A549 (cell line): ENCODE data around the gene WNT16. TPM values are rescaled to one million over a fixed set of nuclear protein-coding genes. Genes with fewer than 3 reads are reported as not detected.

Experiments used
- ATAC-seq, 2 experiments: fragments of 200-7000 bp in 1 of 2; fragments of >200 bp in 1 of 2; cut with Nextera tagmentation in 1 of 2; cut with Tn5 transposase in 1 of 2; 3 replicates each; pipeline versions ENCODE4 v1.8.0 to v1.9.1; 2018 to 2020; ENCODE audit warnings: mild to moderate bottlenecking in 1 of 2, moderate library complexity in 1 of 2
- CTCF ChIA-PET: fragments of 300-600 bp; sonication (Branson Sonifier 250); formaldehyde crosslinking; extraction: SDS; loops from one replicate; lab custom pipeline; 2021; ENCODE audit warnings: antibody characterized with exemption, inconsistent platforms; lab: Yijun Ruan, JAX
- POLR2A ChIA-PET: fragments of 350-600 bp; formaldehyde crosslinking; extraction: SDS; loops from one replicate; lab custom pipeline; 2021; ENCODE audit warnings: antibody characterized with exemption, inconsistent platforms; lab: Yijun Ruan, JAX
- DNase-seq, 2 experiments: peaks; one replicate each; pipeline versions ENCODE4 v3.0.0 to v3.0.0-alpha.2; 2011 to 2016; ENCODE audit warnings: low read depth in 1 of 2, low spot score in 1 of 2
- FAIRE-seq: peaks from 2 replicates; lab custom pipeline; 2011; peaks lifted over from hg19 to GRCh38; lab: Jason Lieb, UNC
- H3K27ac ChIP-seq, 2 experiments: fragments of >200 bp; sonication (Bioruptor Twin); formaldehyde crosslinking; 3 replicates each; pipeline ENCODE4 v1.5.1; 2016 to 2017
- H3K4me1 ChIP-seq: fragments of >200 bp; sonication (Bioruptor Twin); formaldehyde crosslinking; 3 replicates; pipeline ENCODE4 v1.6.1; 2016
- H3K4me2 ChIP-seq: fragments of >200 bp; sonication (Bioruptor Twin); formaldehyde crosslinking; 3 replicates; pipeline ENCODE4 v1.6.1; 2016
- H3K4me3 ChIP-seq: fragments of >200 bp; sonication (Bioruptor Twin); formaldehyde crosslinking; 3 replicates; pipeline ENCODE4 v1.5.1; 2016
- H3K9me3 ChIP-seq: fragments of >200 bp; sonication (Bioruptor Twin); formaldehyde crosslinking; 3 replicates; pipeline ENCODE4 v1.6.1; 2016
- ATOH8 ChIP-seq: fragments of 250-450 bp; sonication (Bioruptor Pico); IDR thresholded peaks from 2 replicates; pipeline ENCODE4 v1.5.0; 2020; ENCODE audit warnings: low read depth, mild to moderate bottlenecking, moderate library complexity
- CBX2 ChIP-seq: fragments of 200-600 bp; sonication (generic); IDR thresholded peaks from 2 replicates; pipeline ENCODE4 v1.6.1; 2016; ENCODE audit warnings: low read depth, mild to moderate bottlenecking, borderline replicate concordance
- CBX8 ChIP-seq: fragments of 200-600 bp; sonication (generic); IDR thresholded peaks from 2 replicates; pipeline ENCODE4 v1.6.1; 2016
- CHD4 ChIP-seq: fragments of 200-600 bp; sonication (generic); IDR thresholded peaks from 2 replicates; pipeline ENCODE4 v1.6.1; 2016; ENCODE audit warnings: antibody characterized with exemption, mild to moderate bottlenecking, borderline replicate concordance
- EHF ChIP-seq: fragments of 250-450 bp; sonication (Bioruptor Pico); IDR thresholded peaks from 2 replicates; pipeline ENCODE4 v1.5.0; 2020; ENCODE audit warnings: mild to moderate bottlenecking
- ELK1 ChIP-seq: fragments of 150-350 bp; IDR thresholded peaks from 2 replicates; pipeline ENCODE4 v1.6.1; 2014; ENCODE audit warnings: low read depth, mild to moderate bottlenecking, low read length
- ESRRA ChIP-seq: fragments of 150-350 bp; IDR thresholded peaks from 2 replicates; pipeline ENCODE4 v1.6.1; 2014; ENCODE audit warnings: mild to moderate bottlenecking, low read length, borderline replicate concordance
- FOSB ChIP-seq: fragments of 250-450 bp; sonication (Bioruptor Pico); IDR thresholded peaks from 2 replicates; pipeline ENCODE4 v1.5.0; 2020; ENCODE audit warnings: mild to moderate bottlenecking, moderate library complexity
- FOSL2 ChIP-seq, 2 experiments: fragments of 450-650 bp in 1 of 2; fragments of >200 bp in 1 of 2; sonication (Bioruptor Twin) in 1 of 2; formaldehyde crosslinking; IDR thresholded peaks; 2 replicates each; pipeline versions ENCODE4 v1.5.0 to v1.6.1; 2016 to 2020; ENCODE audit warnings: mild to moderate bottlenecking in 1 of 2, moderate library complexity in 1 of 2
- FOXS1 ChIP-seq: fragments of 250-450 bp; sonication (Bioruptor Pico); IDR thresholded peaks from 2 replicates; pipeline ENCODE4 v1.5.0; 2020; ENCODE audit warnings: mild to moderate bottlenecking, moderate library complexity
- HES2 ChIP-seq: fragments of >200 bp; sonication (Bioruptor Twin); formaldehyde crosslinking; IDR thresholded peaks from 2 replicates; pipeline ENCODE4 v1.6.1; 2016
- HOXA7 ChIP-seq: fragments of 250-450 bp; sonication (Bioruptor Pico); IDR thresholded peaks from 2 replicates; pipeline ENCODE4 v1.5.0; 2020; ENCODE audit warnings: mild to moderate bottlenecking, moderate library complexity
- HOXB13 ChIP-seq: fragments of 250-450 bp; sonication (Bioruptor Pico); IDR thresholded peaks from 2 replicates; pipeline ENCODE4 v1.5.0; 2020; ENCODE audit warnings: low read depth, mild to moderate bottlenecking, moderate library complexity
- JUNB ChIP-seq: fragments of >200 bp; sonication (Bioruptor Twin); formaldehyde crosslinking; IDR thresholded peaks from 2 replicates; pipeline ENCODE4 v1.6.1; 2016
- KDM5A ChIP-seq: fragments of 200-600 bp; sonication (generic); IDR thresholded peaks from 2 replicates; pipeline ENCODE4 v1.6.1; 2016; ENCODE audit warnings: antibody characterized with exemption, mild to moderate bottlenecking
- MAFK ChIP-seq: fragments of 450-650 bp; IDR thresholded peaks from 2 replicates; pipeline ENCODE4 v1.6.1; 2014; ENCODE audit not compliant: partially characterized antibody
- MYC ChIP-seq: IDR thresholded peaks from 2 replicates; pipeline ENCODE4 v1.6.1; 2012; ENCODE audit warnings: mild to moderate bottlenecking, inconsistent platforms, low read length, improper control_type of control experiment, borderline replicate concordance
- NPAS2 ChIP-seq: fragments of 250-450 bp; sonication (Bioruptor Pico); IDR thresholded peaks from 2 replicates; pipeline ENCODE4 v1.8.0; 2022; ENCODE audit warnings: mild to moderate bottlenecking, moderate library complexity, borderline replicate concordance
- POLR2A ChIP-seq: IDR thresholded peaks from 2 replicates; pipeline ENCODE4 v1.6.1; 2012; ENCODE audit warnings: mild to moderate bottlenecking, low read length
- RAD21 ChIP-seq, 2 experiments: fragments of >200 bp in 1 of 2; sonication (Bioruptor Twin) in 1 of 2; formaldehyde crosslinking in 1 of 2; IDR thresholded peaks in 1 of 2; conservative IDR thresholded peaks in 1 of 2; 2 replicates in 1 of 2; 3 replicates in 1 of 2; pipeline ENCODE4 v1.6.1; 2012 to 2018; ENCODE audit warnings: inconsistent platforms in 1 of 2
- RARB ChIP-seq: fragments of 250-450 bp; sonication (Bioruptor Pico); IDR thresholded peaks from 2 replicates; pipeline ENCODE4 v1.8.0; 2021; ENCODE audit warnings: mild to moderate bottlenecking, moderate library complexity
- RFX5 ChIP-seq: fragments of 450-650 bp; IDR thresholded peaks from 2 replicates; pipeline ENCODE4 v1.7.1; 2014; ENCODE audit warnings: antibody characterized with exemption, mild to moderate bottlenecking, moderate library complexity
- TP53 ChIP-seq: fragments of 250-450 bp; sonication (Bioruptor Pico); IDR thresholded peaks from 2 replicates; pipeline ENCODE4 v1.5.0; 2021; ENCODE audit warnings: mild to moderate bottlenecking, moderate library complexity
- ZFP36 ChIP-seq: fragments of 450-650 bp; IDR thresholded peaks from 2 replicates; pipeline ENCODE4 v1.6.1; 2014; ENCODE audit warnings: borderline replicate concordance; ENCODE audit not compliant: partially characterized antibody
- ZSCAN20 ChIP-seq: fragments of 250-450 bp; sonication (Bioruptor Pico); IDR thresholded peaks from 2 replicates; pipeline ENCODE4 v1.8.0; 2022; ENCODE audit warnings: mild to moderate bottlenecking, moderate library complexity
- WGBS: methylation state at CpG from one replicate; pipeline ENCODE4 v1.1.6; 2017; ENCODE audit errors: missing lambda C conversion rate; 5-methylcytosine and 5-hydroxymethylcytosine counted together
- polyA plus RNA-seq, 4 experiments: library from polyadenylated mRNA; depleted of rRNA in 3 of 4; stranded (reverse); fragments of >200 nt; fragmentation: RNase III in 1 of 4; extraction: RNeasy Plus Mini Kit Qiagen cat#74134 plus additional on column Dnase treatment in 1 of 4; gene quantifications; 2 replicates in 3 of 4; 3 replicates in 1 of 4; pipeline ENCODE4 v1.2.3, GENCODE V29; 2011 to 2017
- TF ChIP-seq, protein P1 (sequence below): fragments of >200 bp; sonication (Bioruptor Twin); formaldehyde crosslinking; IDR thresholded peaks from 3 replicates; pipeline ENCODE4 v1.6.1; 2016
- TF ChIP-seq, protein P2 (sequence below): fragments of 200-600 bp; sonication (generic); IDR thresholded peaks from 2 replicates; pipeline ENCODE4 v1.6.1; 2016; ENCODE audit warnings: antibody characterized with exemption, mild to moderate bottlenecking, moderate library complexity

The WNT16 gene
- polyA plus RNA-seq, 2 of the 4 experiments (the other 2 are of a cell fraction), result not detected

- Histone ChIP-seq H3K9me3 (no peaks in the 10 kb centered on the region), H3K4me2 (no peak overlapping the region), H3K27ac (no peak overlapping the region), H3K4me1 (peaks cover 5% of the 10 kb centered on the region; the same call in 2 of the 3 replicates), H3K4me3 (no peak overlapping the region)
- TF ChIP-seq FOXS1 (CRISPR knock-in tag) (no peak), RARB (CRISPR knock-in tag) (no peak), HOXA7 (no peak), ZFP36 (no peak), KDM5A (no peak), ESRRA (no peak), HOXB13 (no peak), ELK1 (no peak), RFX5 (no peak), MAFK (no peak), CBX8 (no peak), ZSCAN20 (CRISPR knock-in tag) (no peak), TP53 (CRISPR knock-in tag) (no peak), CBX2 (no peak), NPAS2 (CRISPR knock-in tag) (no peak), MYC (no peak), RAD21 (conservative IDR thresholded peaks at IDR 0.05 in 1 of 2, IDR thresholded peaks at IDR 0.05 in 1 of 2) (no peak)
- TF ChIP-seq, protein P1, sequence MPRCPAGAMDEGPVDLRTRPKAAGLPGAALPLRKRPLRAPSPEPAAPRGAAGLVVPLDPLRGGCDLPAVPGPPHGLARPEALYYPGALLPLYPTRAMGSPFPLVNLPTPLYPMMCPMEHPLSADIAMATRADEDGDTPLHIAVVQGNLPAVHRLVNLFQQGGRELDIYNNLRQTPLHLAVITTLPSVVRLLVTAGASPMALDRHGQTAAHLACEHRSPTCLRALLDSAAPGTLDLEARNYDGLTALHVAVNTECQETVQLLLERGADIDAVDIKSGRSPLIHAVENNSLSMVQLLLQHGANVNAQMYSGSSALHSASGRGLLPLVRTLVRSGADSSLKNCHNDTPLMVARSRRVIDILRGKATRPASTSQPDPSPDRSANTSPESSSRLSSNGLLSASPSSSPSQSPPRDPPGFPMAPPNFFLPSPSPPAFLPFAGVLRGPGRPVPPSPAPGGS, result no peak
- TF ChIP-seq, protein P2, sequence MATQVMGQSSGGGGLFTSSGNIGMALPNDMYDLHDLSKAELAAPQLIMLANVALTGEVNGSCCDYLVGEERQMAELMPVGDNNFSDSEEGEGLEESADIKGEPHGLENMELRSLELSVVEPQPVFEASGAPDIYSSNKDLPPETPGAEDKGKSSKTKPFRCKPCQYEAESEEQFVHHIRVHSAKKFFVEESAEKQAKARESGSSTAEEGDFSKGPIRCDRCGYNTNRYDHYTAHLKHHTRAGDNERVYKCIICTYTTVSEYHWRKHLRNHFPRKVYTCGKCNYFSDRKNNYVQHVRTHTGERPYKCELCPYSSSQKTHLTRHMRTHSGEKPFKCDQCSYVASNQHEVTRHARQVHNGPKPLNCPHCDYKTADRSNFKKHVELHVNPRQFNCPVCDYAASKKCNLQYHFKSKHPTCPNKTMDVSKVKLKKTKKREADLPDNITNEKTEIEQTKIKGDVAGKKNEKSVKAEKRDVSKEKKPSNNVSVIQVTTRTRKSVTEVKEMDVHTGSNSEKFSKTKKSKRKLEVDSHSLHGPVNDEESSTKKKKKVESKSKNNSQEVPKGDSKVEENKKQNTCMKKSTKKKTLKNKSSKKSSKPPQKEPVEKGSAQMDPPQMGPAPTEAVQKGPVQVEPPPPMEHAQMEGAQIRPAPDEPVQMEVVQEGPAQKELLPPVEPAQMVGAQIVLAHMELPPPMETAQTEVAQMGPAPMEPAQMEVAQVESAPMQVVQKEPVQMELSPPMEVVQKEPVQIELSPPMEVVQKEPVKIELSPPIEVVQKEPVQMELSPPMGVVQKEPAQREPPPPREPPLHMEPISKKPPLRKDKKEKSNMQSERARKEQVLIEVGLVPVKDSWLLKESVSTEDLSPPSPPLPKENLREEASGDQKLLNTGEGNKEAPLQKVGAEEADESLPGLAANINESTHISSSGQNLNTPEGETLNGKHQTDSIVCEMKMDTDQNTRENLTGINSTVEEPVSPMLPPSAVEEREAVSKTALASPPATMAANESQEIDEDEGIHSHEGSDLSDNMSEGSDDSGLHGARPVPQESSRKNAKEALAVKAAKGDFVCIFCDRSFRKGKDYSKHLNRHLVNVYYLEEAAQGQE, result no peak
- FAIRE-seq (no peak), ATAC-seq (no peak), DNase-seq (no peak)
- 94% methylated on average over 2 of the region's 2 CpGs for WGBS
- ChIA-PET POLR2A (no interaction called here), CTCF (interaction anchor here (1.2 to 4.5 kb wide), 3 partner anchors 24 to 176 kb away, joined by 3 to 21 read pairs (median 4); partner anchors contain the start of gene FAM3C)
Measured at GRCh38 chr7:121372376-121373010, 43.7 kb downstream of the WNT16 start.

DNA sequence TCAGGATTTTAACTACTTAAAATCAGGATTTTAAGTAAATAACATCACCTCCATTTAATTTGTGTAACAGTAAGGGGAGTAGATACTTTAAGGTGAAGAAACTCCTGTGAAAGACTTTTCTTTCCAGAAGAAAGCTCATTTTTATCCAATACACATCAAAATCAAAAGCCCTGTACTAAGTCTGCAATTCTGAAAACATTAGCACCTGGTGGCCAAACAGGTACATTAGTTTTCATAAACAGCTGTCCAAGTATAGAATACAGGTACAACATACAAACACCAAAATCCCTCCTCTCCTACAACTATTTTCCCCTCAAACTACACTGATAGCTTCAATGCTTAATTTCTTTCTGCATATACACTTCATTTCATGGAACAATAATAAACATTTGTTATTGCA lies 44.4 kb downstream of the WNT16 start:
- CTCF ChIA-PET, result interaction anchor here (1.2 to 4.5 kb wide), 3 partner anchors 23 to 175 kb away, joined by 3 to 21 read pairs (median 4); partner anchors contain the start of gene FAM3C
- no peak for ATAC-seq
- TF ChIP-seq POLR2A (no peak), HES2 (no peak), RFX5 (no peak), ATOH8 (CRISPR knock-in tag) (no peak), EHF (CRISPR knock-in tag) (no peak), CHD4 (no peak), FOSB (CRISPR knock-in tag) (no peak), RAD21 (conservative IDR thresholded peaks at IDR 0.05 in 1 of 2, IDR thresholded peaks at IDR 0.05 in 1 of 2) (no peak), FOSL2 (IDR thresholded peaks at IDR 0.05) (no peak), FOSL2 (CRISPR knock-in tag; IDR thresholded peaks at IDR 0.05) (no peak), JUNB (no peak)
- TF ChIP-seq, protein P2, result no peak

More for the DNA sequence above, 44.4 kb downstream of the WNT16 start:
- no peak for DNase-seq
- Histone ChIP-seq H3K4me3 (no peak overlapping the region), H3K9me3 (no peaks in the 10 kb centered on the region), H3K4me2 (no peak overlapping the region), H3K27ac (no peak overlapping the region), H3K4me1 (peaks cover 5% of the 10 kb centered on the region; the same call in 2 of the 3 replicates)
- no peak for FAIRE-seq
- POLR2A ChIA-PET, result no interaction called here
